HEK293 (cell line): ENCODE measurements around the gene MED14.

Source experiments
- CTCF ChIA-PET: fragments of 350-600 bp; formaldehyde crosslinking; extraction: SDS; loops from one replicate; lab custom pipeline; 2021; ENCODE audit warnings: antibody characterized with exemption; lab: Yijun Ruan, JAX
- POLR2A ChIA-PET: fragments of 300-600 bp; formaldehyde crosslinking; extraction: SDS; loops from one replicate; lab custom pipeline; 2020; ENCODE audit warnings: antibody characterized with exemption, inconsistent platforms; lab: Yijun Ruan, JAX
- H3K27ac ChIP-seq: fragments of 200-500 bp; sonication (Bioruptor generic); 2 replicates; pipeline ENCODE4 v1.5.1; 2014; ENCODE audit warnings: low read depth, low read length, control low read depth, inconsistent platforms; ENCODE audit errors: extremely low read depth
- H3K36me3 ChIP-seq, 2 experiments: fragments of 200-500 bp in 1 of 2; sonication (Bioruptor generic) in 1 of 2; 1 replicate in 1 of 2; 2 replicates in 1 of 2; pipeline ENCODE4 v1.5.1; 2014 to 2017; ENCODE audit warnings: inconsistent platforms in 2 of 2, low read length in 2 of 2; ENCODE audit not compliant: control insufficient read depth in 2 of 2, insufficient read depth in 1 of 2
- H3K4me1 ChIP-seq: fragments of 200-500 bp; sonication (Bioruptor generic); 2 replicates; pipeline ENCODE4 v1.5.1; 2014; ENCODE audit warnings: mild to moderate bottlenecking, low read length, inconsistent platforms; ENCODE audit not compliant: control insufficient read depth, insufficient read depth
- H3K4me3 ChIP-seq: 2 replicates; pipeline ENCODE4 v1.5.1; 2011; ENCODE audit warnings: low read depth, mild to moderate bottlenecking, control low read depth, low read length, moderate library complexity
- H3K9me3 ChIP-seq: fragments of 200-500 bp; sonication (Bioruptor generic); 2 replicates; pipeline ENCODE4 v1.5.1; 2014; ENCODE audit warnings: low read depth, low read length, inconsistent platforms; ENCODE audit not compliant: control insufficient read depth, insufficient read depth
- GLI2 ChIP-seq: fragments of 450-650 bp; formaldehyde crosslinking; IDR thresholded peaks from 2 replicates; pipeline ENCODE4; 2017; ENCODE audit warnings: missing biosample characterization, missing genetic modification characterization, low read depth, borderline replicate concordance
- HOXA7 ChIP-seq: sonication (generic); formaldehyde crosslinking; IDR thresholded peaks from 2 replicates; pipeline ENCODE4 v1.8.1; 2022; ENCODE audit warnings: missing genetic modification reagents, borderline replicate concordance
- MEIS1 ChIP-seq: sonication (generic); formaldehyde crosslinking; IDR thresholded peaks from 2 replicates; pipeline ENCODE4 v1.8.1; 2022; ENCODE audit warnings: missing genetic modification reagents, mild to moderate bottlenecking, borderline replicate concordance
- SCRT2 ChIP-seq: fragments of 450-650 bp; formaldehyde crosslinking; IDR thresholded peaks from 2 replicates; pipeline ENCODE4 v1.5.1; 2016; ENCODE audit warnings: missing biosample characterization, missing genetic modification characterization
- WT1 ChIP-seq: fragments of 450-650 bp; formaldehyde crosslinking; IDR thresholded peaks from 2 replicates; pipeline ENCODE4 v1.5.1; 2016; ENCODE audit warnings: missing biosample characterization, missing genetic modification characterization
- ZBTB1 ChIP-seq: fragments of 450-650 bp; formaldehyde crosslinking; IDR thresholded peaks from 2 replicates; pipeline ENCODE4 v1.5.1; 2016; ENCODE audit warnings: missing biosample characterization, missing genetic modification characterization
- ZFHX2 ChIP-seq: fragments of 450-650 bp; formaldehyde crosslinking; conservative IDR thresholded peaks from 2 replicates; pipeline ENCODE4 v1.5.1; 2016; ENCODE audit warnings: missing biosample characterization, missing genetic modification characterization
- ZNF10 ChIP-seq: fragments of 450-650 bp; formaldehyde crosslinking; IDR thresholded peaks from 2 replicates; pipeline ENCODE4 v1.5.1; 2017; ENCODE audit warnings: missing biosample characterization, missing genetic modification characterization
- ZNF114 ChIP-seq: fragments of 450-650 bp; formaldehyde crosslinking; IDR thresholded peaks from 2 replicates; pipeline ENCODE4 v1.5.0; 2017; ENCODE audit warnings: missing biosample characterization, missing genetic modification characterization
- ZNF18 ChIP-seq: fragments of 450-650 bp; formaldehyde crosslinking; IDR thresholded peaks from 2 replicates; pipeline ENCODE4 v1.5.1; 2016; ENCODE audit warnings: missing biosample characterization, missing genetic modification characterization
- ZNF221 ChIP-seq: fragments of 450-650 bp; formaldehyde crosslinking; IDR thresholded peaks from 2 replicates; pipeline ENCODE4 v1.5.1; 2017; ENCODE audit warnings: missing biosample characterization, missing genetic modification characterization, borderline replicate concordance
- ZNF266 ChIP-seq: fragments of 450-650 bp; formaldehyde crosslinking; IDR thresholded peaks from 2 replicates; pipeline ENCODE4 v1.5.1; 2016; ENCODE audit warnings: missing biosample characterization, missing genetic modification characterization, low read depth
- ZNF292 ChIP-seq: fragments of 450-650 bp; formaldehyde crosslinking; IDR thresholded peaks from 2 replicates; pipeline ENCODE4 v1.5.1; 2016; ENCODE audit warnings: low read depth, missing biosample characterization, missing genetic modification characterization, borderline replicate concordance
- ZNF521 ChIP-seq: fragments of 450-650 bp; formaldehyde crosslinking; IDR thresholded peaks from 2 replicates; pipeline ENCODE4 v1.5.1; 2017; ENCODE audit warnings: missing biosample characterization, mild to moderate bottlenecking, missing genetic modification characterization
- ZNF544 ChIP-seq: fragments of 450-650 bp; formaldehyde crosslinking; IDR thresholded peaks from 2 replicates; pipeline ENCODE4 v1.5.0; 2017; ENCODE audit warnings: missing biosample characterization, missing genetic modification characterization
- ZNF549 ChIP-seq: fragments of 450-650 bp; IDR thresholded peaks from 2 replicates; pipeline ENCODE4 v1.5.1; 2018; ENCODE audit warnings: missing biosample characterization, missing genetic modification characterization, mild to moderate bottlenecking, inconsistent platforms, moderate library complexity
- ZNF610 ChIP-seq: fragments of 450-650 bp; formaldehyde crosslinking; IDR thresholded peaks from 2 replicates; pipeline ENCODE4 v1.5.1; 2016; ENCODE audit warnings: missing biosample characterization, missing genetic modification characterization, borderline replicate concordance
- ZNF658 ChIP-seq: fragments of 450-650 bp; formaldehyde crosslinking; IDR thresholded peaks from 2 replicates; pipeline ENCODE4; 2016; ENCODE audit warnings: missing biosample characterization, missing genetic modification characterization
- ZNF747 ChIP-seq: fragments of 450-650 bp; formaldehyde crosslinking; IDR thresholded peaks from 2 replicates; pipeline ENCODE4 v1.5.1; 2016; ENCODE audit warnings: missing biosample characterization, missing genetic modification characterization
- ZNF76 ChIP-seq: fragments of 450-650 bp; formaldehyde crosslinking; IDR thresholded peaks from 2 replicates; pipeline ENCODE4; 2016; ENCODE audit warnings: low read depth, missing biosample characterization, missing genetic modification characterization, borderline replicate concordance
- ZNF830 ChIP-seq: fragments of 450-650 bp; IDR thresholded peaks from 2 replicates; pipeline ENCODE4 v1.5.0; 2018; ENCODE audit warnings: missing biosample characterization, missing genetic modification characterization, low read depth, mild to moderate bottlenecking, moderate library complexity
- TF ChIP-seq, protein P1 (sequence below): fragments of 450-650 bp; formaldehyde crosslinking; IDR thresholded peaks from 2 replicates; pipeline ENCODE4 v1.5.1; 2016; ENCODE audit warnings: missing biosample characterization, missing genetic modification characterization
- TF ChIP-seq, protein P2 (sequence below): IDR thresholded peaks from 2 replicates; pipeline ENCODE4 v1.6.1; 2011; ENCODE audit warnings: mild to moderate bottlenecking, low read depth, low read length, borderline replicate concordance
- TF ChIP-seq, protein P3 (sequence below): fragments of 450-650 bp; formaldehyde crosslinking; IDR thresholded peaks from 2 replicates; pipeline ENCODE4 v1.5.1; 2016; ENCODE audit warnings: missing biosample characterization, missing genetic modification characterization, borderline replicate concordance

Gene MED14

GRCh38 chrX:40778861-40779575, 43.7 kb upstream of the MED14 start (continued):
- no peak for TF ChIP-seq HOXA7
- TF ChIP-seq ZNF114 (tag by site-specific recombination): no peak
- no peak for TF ChIP-seq ZNF544 (tag by site-specific recombination)
- TF ChIP-seq ZNF10 (tag by site-specific recombination): no peak
- TF ChIP-seq ZNF610 (tag by site-specific recombination): no peak
- no peak for TF ChIP-seq GLI2 (tag by site-specific recombination)

DNA sequence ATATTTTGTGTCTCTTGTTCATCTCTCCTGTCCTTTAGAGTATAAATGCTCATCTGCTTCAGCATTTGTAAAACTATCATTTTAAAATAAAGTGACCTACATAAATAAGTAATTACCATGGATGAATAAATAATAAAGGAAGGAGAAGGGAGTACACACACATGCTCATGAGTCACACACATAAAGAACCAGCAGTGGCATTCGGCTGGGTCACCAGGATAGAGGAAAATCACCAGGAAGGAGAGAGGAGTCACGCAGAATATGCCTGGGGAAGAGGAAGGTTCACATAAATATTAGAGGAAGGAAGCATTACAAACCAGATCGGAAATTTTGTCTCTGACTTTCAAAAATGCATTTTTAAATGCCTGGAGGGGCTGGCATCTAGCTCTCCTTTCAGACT, 38.5 kb upstream of the MED14 start:
- TF ChIP-seq ZBTB1: no peak
- TF ChIP-seq ZNF221 (tag by site-specific recombination): no peak
- TF ChIP-seq WT1 (tag by site-specific recombination): 0 out of 2 replicates have a peak, but pooled peaks have one; percentile 25
- no peak for TF ChIP-seq ZNF292 (tag by site-specific recombination)
- TF ChIP-seq ZNF76 (tag by site-specific recombination): no peak
- TF ChIP-seq ZNF830 (tag by site-specific recombination): no peak
- TF ChIP-seq, all 188 proteins: peak for 1
- Histone ChIP-seq H3K9me3 (no peaks in the 10 kb centered on the region), H3K27ac (no peak overlapping the region), H3K36me3 (no peaks in the 10 kb centered on the region), H3K4me1 (no peaks in the 10 kb centered on the region), H3K4me3 (no peak overlapping the region)
- ChIA-PET CTCF (interaction anchor here (0.7 to 0.8 kb wide), 2 partner anchors 39 to 101 kb away, joined by 3 to 4 read pairs; partner anchors contain the start of gene MED14), POLR2A (no interaction called here)

- H3K4me1 ChIP-seq: no peaks in the 10 kb centered on the region
- H3K27ac ChIP-seq: no peak overlapping the region
- H3K4me3 ChIP-seq: no peak overlapping the region
- ChIA-PET POLR2A (no interaction called here), CTCF (interaction anchor here (0.6 to 0.7 kb wide), 2 partner anchors 102 to 114 kb away, joined by 3 read pairs; no protein-coding TSS in a partner anchor)
- H3K9me3 ChIP-seq: no peaks in the 10 kb centered on the region
- H3K36me3 ChIP-seq: no peaks in the 10 kb centered on the region
- TF ChIP-seq ZNF747 (tag by site-specific recombination): no peak
- TF ChIP-seq, protein P1, sequence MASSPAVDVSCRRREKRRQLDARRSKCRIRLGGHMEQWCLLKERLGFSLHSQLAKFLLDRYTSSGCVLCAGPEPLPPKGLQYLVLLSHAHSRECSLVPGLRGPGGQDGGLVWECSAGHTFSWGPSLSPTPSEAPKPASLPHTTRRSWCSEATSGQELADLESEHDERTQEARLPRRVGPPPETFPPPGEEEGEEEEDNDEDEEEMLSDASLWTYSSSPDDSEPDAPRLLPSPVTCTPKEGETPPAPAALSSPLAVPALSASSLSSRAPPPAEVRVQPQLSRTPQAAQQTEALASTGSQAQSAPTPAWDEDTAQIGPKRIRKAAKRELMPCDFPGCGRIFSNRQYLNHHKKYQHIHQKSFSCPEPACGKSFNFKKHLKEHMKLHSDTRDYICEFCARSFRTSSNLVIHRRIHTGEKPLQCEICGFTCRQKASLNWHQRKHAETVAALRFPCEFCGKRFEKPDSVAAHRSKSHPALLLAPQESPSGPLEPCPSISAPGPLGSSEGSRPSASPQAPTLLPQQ (tag by site-specific recombination): no peak
- no peak for TF ChIP-seq ZNF18 (tag by site-specific recombination)
- no peak for TF ChIP-seq SCRT2 (tag by site-specific recombination)
- TF ChIP-seq ZNF521: no peak
- TF ChIP-seq MEIS1: no peak
- no peak for TF ChIP-seq ZNF658 (tag by site-specific recombination)
- TF ChIP-seq ZNF266 (tag by site-specific recombination): no peak
- no peak for TF ChIP-seq ZFHX2
- TF ChIP-seq, protein P2, sequence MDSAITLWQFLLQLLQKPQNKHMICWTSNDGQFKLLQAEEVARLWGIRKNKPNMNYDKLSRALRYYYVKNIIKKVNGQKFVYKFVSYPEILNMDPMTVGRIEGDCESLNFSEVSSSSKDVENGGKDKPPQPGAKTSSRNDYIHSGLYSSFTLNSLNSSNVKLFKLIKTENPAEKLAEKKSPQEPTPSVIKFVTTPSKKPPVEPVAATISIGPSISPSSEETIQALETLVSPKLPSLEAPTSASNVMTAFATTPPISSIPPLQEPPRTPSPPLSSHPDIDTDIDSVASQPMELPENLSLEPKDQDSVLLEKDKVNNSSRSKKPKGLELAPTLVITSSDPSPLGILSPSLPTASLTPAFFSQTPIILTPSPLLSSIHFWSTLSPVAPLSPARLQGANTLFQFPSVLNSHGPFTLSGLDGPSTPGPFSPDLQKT: no peak
- TF ChIP-seq, protein P3, sequence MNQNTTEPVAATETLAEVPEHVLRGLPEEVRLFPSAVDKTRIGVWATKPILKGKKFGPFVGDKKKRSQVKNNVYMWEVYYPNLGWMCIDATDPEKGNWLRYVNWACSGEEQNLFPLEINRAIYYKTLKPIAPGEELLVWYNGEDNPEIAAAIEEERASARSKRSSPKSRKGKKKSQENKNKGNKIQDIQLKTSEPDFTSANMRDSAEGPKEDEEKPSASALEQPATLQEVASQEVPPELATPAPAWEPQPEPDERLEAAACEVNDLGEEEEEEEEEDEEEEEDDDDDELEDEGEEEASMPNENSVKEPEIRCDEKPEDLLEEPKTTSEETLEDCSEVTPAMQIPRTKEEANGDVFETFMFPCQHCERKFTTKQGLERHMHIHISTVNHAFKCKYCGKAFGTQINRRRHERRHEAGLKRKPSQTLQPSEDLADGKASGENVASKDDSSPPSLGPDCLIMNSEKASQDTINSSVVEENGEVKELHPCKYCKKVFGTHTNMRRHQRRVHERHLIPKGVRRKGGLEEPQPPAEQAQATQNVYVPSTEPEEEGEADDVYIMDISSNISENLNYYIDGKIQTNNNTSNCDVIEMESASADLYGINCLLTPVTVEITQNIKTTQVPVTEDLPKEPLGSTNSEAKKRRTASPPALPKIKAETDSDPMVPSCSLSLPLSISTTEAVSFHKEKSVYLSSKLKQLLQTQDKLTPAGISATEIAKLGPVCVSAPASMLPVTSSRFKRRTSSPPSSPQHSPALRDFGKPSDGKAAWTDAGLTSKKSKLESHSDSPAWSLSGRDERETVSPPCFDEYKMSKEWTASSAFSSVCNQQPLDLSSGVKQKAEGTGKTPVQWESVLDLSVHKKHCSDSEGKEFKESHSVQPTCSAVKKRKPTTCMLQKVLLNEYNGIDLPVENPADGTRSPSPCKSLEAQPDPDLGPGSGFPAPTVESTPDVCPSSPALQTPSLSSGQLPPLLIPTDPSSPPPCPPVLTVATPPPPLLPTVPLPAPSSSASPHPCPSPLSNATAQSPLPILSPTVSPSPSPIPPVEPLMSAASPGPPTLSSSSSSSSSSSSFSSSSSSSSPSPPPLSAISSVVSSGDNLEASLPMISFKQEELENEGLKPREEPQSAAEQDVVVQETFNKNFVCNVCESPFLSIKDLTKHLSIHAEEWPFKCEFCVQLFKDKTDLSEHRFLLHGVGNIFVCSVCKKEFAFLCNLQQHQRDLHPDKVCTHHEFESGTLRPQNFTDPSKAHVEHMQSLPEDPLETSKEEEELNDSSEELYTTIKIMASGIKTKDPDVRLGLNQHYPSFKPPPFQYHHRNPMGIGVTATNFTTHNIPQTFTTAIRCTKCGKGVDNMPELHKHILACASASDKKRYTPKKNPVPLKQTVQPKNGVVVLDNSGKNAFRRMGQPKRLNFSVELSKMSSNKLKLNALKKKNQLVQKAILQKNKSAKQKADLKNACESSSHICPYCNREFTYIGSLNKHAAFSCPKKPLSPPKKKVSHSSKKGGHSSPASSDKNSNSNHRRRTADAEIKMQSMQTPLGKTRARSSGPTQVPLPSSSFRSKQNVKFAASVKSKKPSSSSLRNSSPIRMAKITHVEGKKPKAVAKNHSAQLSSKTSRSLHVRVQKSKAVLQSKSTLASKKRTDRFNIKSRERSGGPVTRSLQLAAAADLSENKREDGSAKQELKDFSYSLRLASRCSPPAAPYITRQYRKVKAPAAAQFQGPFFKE (tag by site-specific recombination): no peak
- no peak for TF ChIP-seq ZNF549
Observed at GRCh38 chrX:40773188-40773587, 37.8 kb upstream of the MED14 start.
